HS-27A (cell line): ENCODE data around the gene CRYL1.
"Not testable (repeated sequence)": the region's sequence is repeated elsewhere in the genome, so short reads cannot be mapped to it uniquely, and the experiment has no call there.

ENCODE experiments used
- DNase-seq: peaks from one replicate; pipeline ENCODE4 v3.0.0-alpha.2; 2012; ENCODE audit warnings: low read depth, missing footprints

CRYL1 gene

GRCh38 chr13:20451397-20451796 is 74.3 kb downstream of the CRYL1 start:
- no peak for DNase-seq

- DNase-seq, result no peak
These were observed 77.2 kb downstream of the CRYL1 start for GRCh38 chr13:20448470-20448869.

- DNase-seq, result no peak
These were observed 78.8 kb downstream of the CRYL1 start for GRCh38 chr13:20446900-20447299.

GRCh38 chr13:20446405-20446804 is 79.3 kb downstream of the CRYL1 start:
- DNase-seq, result no peak

GRCh38 chr13:20442798-20443381 is 82.8 kb downstream of the CRYL1 start:
- no peak for DNase-seq

GRCh38 chr13:20442375-20442774 is 83.3 kb downstream of the CRYL1 start:
- DNase-seq, result no peak

GRCh38 chr13:20441879-20442278 is 83.8 kb downstream of the CRYL1 start:
- DNase-seq, result no peak

GRCh38 chr13:20441056-20441455 is 84.6 kb downstream of the CRYL1 start:
- DNase-seq, result no peak

GRCh38 chr13:20439261-20439660 is 86.4 kb downstream of the CRYL1 start:
- DNase-seq, result no peak

GRCh38 chr13:20438801-20439200 is 86.9 kb downstream of the CRYL1 start:
- DNase-seq, result no peak

- DNase-seq, result no peak
These were observed 89.2 kb downstream of the CRYL1 start for GRCh38 chr13:20436505-20436904.

GRCh38 chr13:20435616-20436368 is 89.9 kb downstream of the CRYL1 start:
- no peak for DNase-seq

- DNase-seq, result not testable (repeated sequence)
These were observed 91.4 kb downstream of the CRYL1 start for GRCh38 chr13:20434210-20434609.

GRCh38 chr13:20431687-20432384 is 93.8 kb downstream of the CRYL1 start:
- no peak for DNase-seq

GRCh38 chr13:20431080-20431479 is 94.6 kb downstream of the CRYL1 start:
- no peak for DNase-seq

GRCh38 chr13:20430296-20430695 is 95.4 kb downstream of the CRYL1 start:
- no peak for DNase-seq

- no peak for DNase-seq
These were observed 96.0 kb downstream of the CRYL1 start for GRCh38 chr13:20429682-20430081.

GRCh38 chr13:20428666-20429644 is 96.7 kb downstream of the CRYL1 start:
- no peak for DNase-seq

- DNase-seq, result no peak
These were observed 98.8 kb downstream of the CRYL1 start for GRCh38 chr13:20426766-20427448.

GRCh38 chr13:20425819-20426219 is 99.8 kb downstream of the CRYL1 start:
- DNase-seq, result no peak

GRCh38 chr13:20424949-20425348 is 100.7 kb downstream of the CRYL1 start:
- no peak for DNase-seq

GRCh38 chr13:20424559-20424852 is 101.2 kb downstream of the CRYL1 start:
- no peak for DNase-seq
